B cell (primary cell): ENCODE results near the gene CTNNA1. TPM values are rescaled to one million over a fixed set of nuclear protein-coding genes. Genes with fewer than 3 reads are reported as not detected.

ENCODE experiments used
- ATAC-seq: fragments of 200-7000 bp; cut with Tn5 transposase; one replicate; pipeline ENCODE4 v1.10.0; 2021; ENCODE audit warnings: low read depth, mild to moderate bottlenecking, moderate number of reproducible peaks, moderate library complexity
- CTCF ChIA-PET: fragments of 350-600 bp; sonication (Branson Sonifier 250); formaldehyde crosslinking; loops from one replicate; lab custom pipeline; 2021; ENCODE audit warnings: antibody characterized with exemption, inconsistent platforms; lab: Charles Lee
- POLR2A ChIA-PET: fragments of 350-600 bp; sonication (Branson Sonifier 250); formaldehyde crosslinking; loops from one replicate; lab custom pipeline; 2021; ENCODE audit warnings: antibody characterized with exemption; lab: Charles Lee
- DNase-seq: peaks from one replicate; pipeline ENCODE4 v3.0.0; 2013
- H2AFZ ChIP-seq: 2 replicates; pipeline ENCODE4 v1.6.1; 2012; ENCODE audit warnings: mild to moderate bottlenecking, low read depth, low read length; ENCODE audit not compliant: insufficient read depth, poor library complexity, severe bottlenecking
- H3K27ac ChIP-seq, 2 donors: 1 replicate in 1 of 2; 2 replicates in 1 of 2; pipeline ENCODE4 v1.5.1; 2012 to 2013; ENCODE audit warnings: low read length in 2 of 2, mild to moderate bottlenecking in 2 of 2, moderate library complexity in 1 of 2
- H3K27me3 ChIP-seq, 4 experiments: fragments of 200-600 bp in 1 of 4; sonication (generic) in 1 of 4; replicated peaks in 1 of 4; 1 replicate in 2 of 4; 2 replicates in 2 of 4; pipeline versions ENCODE4 v1.6.1 to v1.7.0; 2013 to 2016; ENCODE audit warnings: low read length in 3 of 4, mild to moderate bottlenecking in 2 of 4, mixed read lengths in 1 of 4, moderate library complexity in 1 of 4; ENCODE audit not compliant: insufficient read depth in 4 of 4, control insufficient read depth in 3 of 4; ENCODE audit errors: control extremely low read depth in 1 of 4
- H3K36me3 ChIP-seq, 2 experiments: replicated peaks in 1 of 2; 1 replicate in 1 of 2; 2 replicates in 1 of 2; pipeline versions ENCODE4 v1.6.1 to v1.7.1; 2013; ENCODE audit warnings: low read length in 1 of 2; ENCODE audit not compliant: insufficient read depth in 2 of 2, control insufficient read depth in 1 of 2; ENCODE audit errors: control extremely low read depth in 1 of 2, extremely low read depth in 1 of 2
- H3K4me1 ChIP-seq, 2 donors: fragments of 200-600 bp in 1 of 2; sonication (generic) in 1 of 2; 1 replicate in 1 of 2; 2 replicates in 1 of 2; pipeline versions ENCODE4 v1.5.1 to v1.6.1; 2013 to 2017; ENCODE audit warnings: low read length in 2 of 2; ENCODE audit not compliant: control insufficient read depth in 2 of 2, insufficient read depth in 2 of 2
- H3K4me2 ChIP-seq: replicated peaks from 2 replicates; pipeline ENCODE3; 2012; ENCODE audit warnings: mild to moderate bottlenecking, low read depth, low read length; ENCODE audit not compliant: poor library complexity, severe bottlenecking
- H3K4me3 ChIP-seq, 5 experiments: fragments of 200-600 bp in 1 of 5; sonication (generic) in 1 of 5; 1 replicate in 3 of 5; 2 replicates in 2 of 5; pipeline versions ENCODE4 v1.5.1 to v1.7.0; 2011 to 2016; ENCODE audit warnings: low read length in 4 of 5, mild to moderate bottlenecking in 4 of 5, low read depth in 2 of 5, control low read depth in 1 of 5, moderate library complexity in 1 of 5; ENCODE audit not compliant: insufficient read depth in 1 of 5; ENCODE audit errors: control extremely low read depth in 1 of 5, extremely low read depth in 1 of 5
- H3K79me2 ChIP-seq: fragments of 200-600 bp; sonication (generic); one replicate; pipeline ENCODE4 v1.6.0; 2016; ENCODE audit warnings: low read length; ENCODE audit not compliant: control insufficient read depth, insufficient read depth
- H3K9ac ChIP-seq: fragments of 200-600 bp; sonication (generic); 2 replicates; pipeline ENCODE4 v1.6.1; 2017; ENCODE audit warnings: mild to moderate bottlenecking, low read length, moderate library complexity
- H3K9me3 ChIP-seq, 3 donors: one replicate each; pipeline versions ENCODE4 v1.6.1 to v1.7.1; 2013; ENCODE audit warnings: low read length in 2 of 3; ENCODE audit not compliant: control insufficient read depth in 2 of 3, insufficient read depth in 1 of 3; ENCODE audit errors: control extremely low read depth in 1 of 3
- H4K20me1 ChIP-seq: 2 replicates; pipeline ENCODE4 v1.6.0; 2012; ENCODE audit warnings: mild to moderate bottlenecking, low read length; ENCODE audit not compliant: insufficient read depth, control insufficient read depth, poor library complexity, severe bottlenecking
- H3K27ac Mint-ChIP-seq: one replicate; pipeline ENCODE4 v1.8.0; 2021; ENCODE audit warnings: mixed read lengths
- H3K27me3 Mint-ChIP-seq: one replicate; pipeline ENCODE4 v1.8.0; 2021; ENCODE audit warnings: mixed read lengths
- H3K4me1 Mint-ChIP-seq: one replicate; pipeline ENCODE4 v1.8.0; 2021; ENCODE audit warnings: mixed read lengths
- H3K4me3 Mint-ChIP-seq: one replicate; pipeline ENCODE4 v1.8.0; 2021; ENCODE audit warnings: mixed read lengths
- H3K9me3 Mint-ChIP-seq: one replicate; pipeline ENCODE4 v1.8.0; 2022; ENCODE audit warnings: mixed read lengths; ENCODE audit not compliant: insufficient read depth
- CTCF ChIP-seq: fragments of 200-600 bp; IDR thresholded peaks from one replicate; pipeline ENCODE4 v1.8.0; 2022; ENCODE audit warnings: antibody characterized with exemption, mild to moderate bottlenecking
- EZH2 ChIP-seq: IDR thresholded peaks from 2 replicates; pipeline ENCODE4 v1.6.1; 2012; ENCODE audit warnings: borderline replicate concordance, low read depth, mild to moderate bottlenecking, moderate library complexity, low read length; ENCODE audit not compliant: insufficient read depth, poor library complexity, severe bottlenecking
- WGBS: methylation state at CpG from one replicate; pipeline ENCODE4 v1.1.5; 2013; ENCODE audit warnings: missing lambda C conversion rate; ENCODE audit not compliant: insufficient coverage; 5-methylcytosine and 5-hydroxymethylcytosine counted together
- intact Hi-C: fragments of 100-400 bp; cut with micrococcal nuclease; formaldehyde crosslinking; loops from one replicate; pipeline ENCODE4 v1.10.0; 2022
- polyA plus RNA-seq: library from polyadenylated mRNA; depleted of rRNA; stranded (reverse); fragments of >200 nt; gene quantifications from 2 replicates; pipeline ENCODE4 v1.2.3, GENCODE V29; 2012
- total RNA-seq, 2 donors: library from RNA; stranded (reverse); fragments of 120-200 nt in 1 of 2; gene quantifications; 1 replicate in 1 of 2; 2 replicates in 1 of 2; pipeline versions ENCODE4 v1.2.3 to v1.2.4, GENCODE V29; 2013 to 2022

CTNNA1 gene
- total and polyA plus RNA-seq, 2 donors (not counting 1 experiment from before 2014, with no cell fraction given), result 22.7 to 96.0 TPM

GRCh38 chr5:138927544-138927943 lies 174.3 kb downstream of the CTNNA1 start:
- WGBS, result 94% methylated on average over 7 of the region's 8 CpGs
- Histone ChIP-seq H3K9me3 (no peaks in the 10 kb centered on the region), H3K27ac (no peak overlapping the region), H3K36me3 (peaks cover 1 to 51% of the 10 kb centered on the region in 2 experiments), H3K4me1 (no peaks in the 10 kb centered on the region), H3K4me2 (no peak overlapping the region), H3K9ac (no peak overlapping the region), H3K4me3 (no peak overlapping the region), H2AFZ (no peak overlapping the region), H3K79me2 (no peaks in the 10 kb centered on the region), H3K27me3 (no peaks in the 10 kb centered on the region), H4K20me1 (no peaks in the 10 kb centered on the region)
- Mint-ChIP-seq H3K27ac (no peak overlapping the region), H3K9me3 (no peaks in the 10 kb centered on the region), H3K27me3 (no peaks in the 10 kb centered on the region), H3K4me3 (no peak overlapping the region), H3K4me1 (no peaks in the 10 kb centered on the region)
- POLR2A ChIA-PET, result no interaction called here
- CTCF ChIA-PET, result interaction anchor here (0.5 kb wide), 1 partner anchor 10 kb away, joined by 3 read pairs; no protein-coding TSS in a partner anchor
- no peak for TF ChIP-seq EZH2
- TF ChIP-seq CTCF, result no peak
- ATAC-seq, result no peak
- no peak for DNase-seq
- intact Hi-C loops, result no loop called here

- Mint-ChIP-seq H3K27ac (no peak overlapping the region), H3K4me1 (no peaks in the 10 kb centered on the region), H3K9me3 (no peaks in the 10 kb centered on the region), H3K27me3 (no peaks in the 10 kb centered on the region), H3K4me3 (no peak overlapping the region)
- Histone ChIP-seq H3K4me3 (no peak overlapping the region), H3K4me2 (no peak overlapping the region), H3K27ac (no peak overlapping the region), H3K9ac (no peak overlapping the region), H4K20me1 (no peaks in the 10 kb centered on the region), H3K4me1 (no peaks in the 10 kb centered on the region), H3K36me3 (peaks cover 1 to 53% of the 10 kb centered on the region in 2 experiments), H3K79me2 (no peaks in the 10 kb centered on the region), H2AFZ (no peak overlapping the region), H3K27me3 (no peaks in the 10 kb centered on the region), H3K9me3 (no peaks in the 10 kb centered on the region)
- no peak for ATAC-seq
- WGBS, result 90% methylated on average over 6 of the region's 7 CpGs
- no peak for TF ChIP-seq EZH2
- no peak for TF ChIP-seq CTCF
- intact Hi-C loops, result no loop called here
- ChIA-PET CTCF (interaction anchor here (0.5 kb wide), 1 partner anchor 9 kb away, joined by 3 read pairs; no protein-coding TSS in a partner anchor), POLR2A (no interaction called here)
- DNase-seq, result no peak
These were observed 174.8 kb downstream of the CTNNA1 start for GRCh38 chr5:138927979-138928378.
